C4-2B (cell line): Measurements from ENCODE around the gene USP32.
A peak's percentile ranks its signal among the peaks of the same experiment; 100 is the strongest.
"Not testable (repeated sequence)": the region's sequence is repeated elsewhere in the genome, so short reads cannot be mapped to it uniquely, and the experiment has no call there.

Source experiments
- H3K27ac ChIP-seq: fragments of 450-650 bp; 2 replicates; pipeline ENCODE4 v1.5.1; 2017
- ZFX ChIP-seq: fragments of 450-650 bp; IDR thresholded peaks from 2 replicates; pipeline ENCODE4 v1.6.1; 2017
- TF ChIP-seq, protein P1 (sequence below): fragments of 450-650 bp; conservative IDR thresholded peaks from 2 replicates; pipeline ENCODE4 v1.5.1; 2017; ENCODE audit warnings: mild to moderate bottlenecking

Gene USP32

GRCh38 chr17:60390925-60391470 is 935 bp downstream of the USP32 start:
- H3K27ac ChIP-seq = peak overlapping the region; percentile 99
- TF ChIP-seq, protein P1, sequence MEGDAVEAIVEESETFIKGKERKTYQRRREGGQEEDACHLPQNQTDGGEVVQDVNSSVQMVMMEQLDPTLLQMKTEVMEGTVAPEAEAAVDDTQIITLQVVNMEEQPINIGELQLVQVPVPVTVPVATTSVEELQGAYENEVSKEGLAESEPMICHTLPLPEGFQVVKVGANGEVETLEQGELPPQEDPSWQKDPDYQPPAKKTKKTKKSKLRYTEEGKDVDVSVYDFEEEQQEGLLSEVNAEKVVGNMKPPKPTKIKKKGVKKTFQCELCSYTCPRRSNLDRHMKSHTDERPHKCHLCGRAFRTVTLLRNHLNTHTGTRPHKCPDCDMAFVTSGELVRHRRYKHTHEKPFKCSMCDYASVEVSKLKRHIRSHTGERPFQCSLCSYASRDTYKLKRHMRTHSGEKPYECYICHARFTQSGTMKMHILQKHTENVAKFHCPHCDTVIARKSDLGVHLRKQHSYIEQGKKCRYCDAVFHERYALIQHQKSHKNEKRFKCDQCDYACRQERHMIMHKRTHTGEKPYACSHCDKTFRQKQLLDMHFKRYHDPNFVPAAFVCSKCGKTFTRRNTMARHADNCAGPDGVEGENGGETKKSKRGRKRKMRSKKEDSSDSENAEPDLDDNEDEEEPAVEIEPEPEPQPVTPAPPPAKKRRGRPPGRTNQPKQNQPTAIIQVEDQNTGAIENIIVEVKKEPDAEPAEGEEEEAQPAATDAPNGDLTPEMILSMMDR = no peak
- TF ChIP-seq ZFX = no peak

- no peak overlapping the region for H3K27ac ChIP-seq
- TF ChIP-seq, protein P1 = no peak
- TF ChIP-seq ZFX = no peak
These were observed 1.7 kb downstream of the USP32 start for GRCh38 chr17:60390186-60390585.

DNA sequence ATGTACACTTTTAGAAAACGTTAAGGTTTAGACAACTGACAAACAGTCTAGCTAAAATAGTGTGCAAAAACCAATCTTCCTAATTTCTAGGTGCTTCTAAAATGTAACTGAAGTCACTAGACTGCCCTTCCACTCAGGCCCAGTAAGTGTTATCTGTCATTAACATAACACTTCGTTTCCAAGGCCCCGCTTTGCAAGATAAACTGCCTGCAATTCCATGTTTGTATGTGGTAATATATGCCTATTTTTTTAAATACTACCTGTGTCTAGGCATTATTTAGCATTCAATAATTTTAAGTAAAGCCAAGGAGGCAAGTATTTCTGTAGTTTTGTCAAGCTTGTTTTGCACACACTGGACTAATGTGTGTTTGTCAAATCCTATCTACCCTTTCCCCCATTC is 3.2 kb downstream of the USP32 start:
- TF ChIP-seq, protein P1 = no peak
- TF ChIP-seq ZFX = no peak
- no peak overlapping the region for H3K27ac ChIP-seq

DNA sequence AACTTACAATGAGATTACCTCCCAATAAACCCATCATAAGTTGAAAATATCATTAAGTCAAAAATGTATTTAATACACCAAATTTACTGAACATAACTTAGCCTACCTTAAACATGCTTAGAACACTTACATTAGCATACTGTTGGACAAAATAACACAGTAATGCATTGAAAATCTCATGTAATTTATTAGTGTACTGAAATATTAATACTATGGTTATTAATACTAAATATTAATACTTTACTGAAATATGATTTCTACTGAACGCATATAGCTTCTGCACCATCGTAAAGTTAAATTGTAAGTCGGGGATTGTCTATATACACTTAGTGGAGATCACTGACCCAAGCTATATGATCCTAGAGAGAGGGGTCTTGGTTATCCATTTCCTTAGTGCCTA is 4.3 kb downstream of the USP32 start:
- H3K27ac ChIP-seq = no peak overlapping the region
- no peak for TF ChIP-seq ZFX
- TF ChIP-seq, protein P1 = no peak

DNA sequence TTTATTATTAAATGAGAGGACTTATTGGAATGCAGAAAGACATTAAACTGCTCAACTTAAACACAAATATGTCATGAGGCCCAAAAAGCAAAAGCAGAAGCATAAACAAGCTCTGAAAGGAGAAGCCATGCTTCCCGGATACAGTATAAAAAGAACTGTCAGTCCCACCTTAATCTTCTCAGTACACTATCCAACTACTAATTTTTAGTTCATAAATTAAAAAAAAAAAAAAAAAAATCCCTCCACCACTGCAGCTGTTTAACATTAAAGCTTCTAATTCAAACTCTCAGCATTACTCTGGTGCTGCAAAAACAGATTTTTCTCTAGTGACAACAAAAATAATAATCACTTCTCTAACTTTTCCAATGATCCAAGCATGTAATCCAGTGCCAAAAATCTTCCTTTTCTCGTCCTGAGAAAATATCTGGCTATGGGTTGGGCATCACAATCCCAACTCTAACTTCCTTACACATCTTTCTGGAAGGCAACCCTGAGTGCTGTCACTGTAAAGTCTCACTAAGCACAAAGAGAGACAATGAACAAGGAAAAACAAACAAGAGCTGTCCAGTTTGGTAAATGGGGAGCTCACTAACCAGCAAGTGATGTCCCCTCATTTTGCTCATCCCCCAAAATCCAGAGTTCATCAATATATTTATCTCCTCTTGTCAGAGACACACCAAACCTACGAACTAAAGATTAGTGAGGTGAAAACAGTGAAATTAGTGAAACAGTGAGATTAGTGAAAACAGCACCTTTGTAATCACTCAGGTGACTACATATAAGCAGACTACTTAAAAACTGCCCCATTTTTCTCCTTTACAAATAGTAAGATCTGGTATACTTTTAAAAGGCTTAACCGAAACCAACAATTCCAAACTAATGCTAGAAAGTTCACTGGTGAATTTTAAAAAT is 5.5 kb downstream of the USP32 start:
- TF ChIP-seq ZFX = no peak
- TF ChIP-seq, protein P1 = no peak
- H3K27ac ChIP-seq = no peak overlapping the region

GRCh38 chr17:60384921-60385320 is 7.0 kb downstream of the USP32 start:
- not testable (repeated sequence) for H3K27ac ChIP-seq

DNA sequence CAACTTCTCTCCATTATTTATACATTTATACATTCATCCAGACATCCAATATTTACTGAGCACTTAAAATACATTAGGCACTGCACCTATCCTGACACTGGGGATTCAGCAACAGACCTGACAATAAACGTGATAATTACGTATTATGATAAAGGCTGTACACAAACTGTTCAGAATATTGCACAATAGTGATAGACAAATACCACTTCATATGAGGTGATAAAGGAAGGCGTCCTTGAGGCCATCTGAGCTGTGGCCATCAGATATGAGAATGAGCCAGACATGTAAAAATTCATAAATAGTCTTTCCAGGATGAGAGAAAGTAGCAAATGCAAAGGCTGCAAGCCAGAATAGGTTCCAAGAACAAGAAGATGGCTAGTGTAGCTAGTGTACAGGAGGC is 8.6 kb downstream of the USP32 start:
- no peak overlapping the region for H3K27ac ChIP-seq

More for the DNA sequence above, 8.6 kb downstream of the USP32 start:
- TF ChIP-seq, protein P1 = no peak
